Measurements from ENCODE around the gene BTNL8. TPM values are rescaled to one million over a fixed set of nuclear protein-coding genes. Genes with fewer than 3 reads are reported as not detected.

BTNL8 gene
- total RNA-seq, 3 donors from 2014 or later, result not detected

GRCh38 chr5:180908998-180909731 lies 10.2 kb downstream of the BTNL8 start:
- no peaks in the 10 kb centered on the region for H3K4me1 Mint-ChIP-seq (ENCODE audit: low read depth)
- H3K9me3 Mint-ChIP-seq, result no peaks in the 10 kb centered on the region
- DNase-seq, result no peak
- no peak overlapping the region for H3K4me3 Mint-ChIP-seq
- peaks cover 26% of the 10 kb centered on the region for H3K27me3 Mint-ChIP-seq (ENCODE audit: low read depth)
- no peak for ATAC-seq
- H3K36me3 Mint-ChIP-seq (ENCODE audit: insufficient read depth), result no peaks in the 10 kb centered on the region

- Mint-ChIP-seq H3K4me3 (no peak overlapping the region), H3K27me3 (ENCODE audit: low read depth) (peaks cover 26% of the 10 kb centered on the region)
- no peak for ATAC-seq
Observed at GRCh38 chr5:180909782-180910181, 10.8 kb downstream of the BTNL8 start.

GRCh38 chr5:180910182-180910581 lies 11.2 kb downstream of the BTNL8 start:
- peaks cover 26% of the 10 kb centered on the region for H3K27me3 Mint-ChIP-seq (ENCODE audit: low read depth)
- ATAC-seq, result no peak

More at GRCh38 chr5:180909782-180910181, 10.8 kb downstream of the BTNL8 start:
- no peak for DNase-seq
- Mint-ChIP-seq H3K4me1 (ENCODE audit: low read depth) (no peaks in the 10 kb centered on the region), H3K36me3 (ENCODE audit: insufficient read depth) (no peaks in the 10 kb centered on the region), H3K9me3 (no peaks in the 10 kb centered on the region)

GRCh38 chr5:180910735-180911134 lies 11.8 kb downstream of the BTNL8 start:
- ATAC-seq (no peak), DNase-seq (no peak)
- H3K4me3 Mint-ChIP-seq, result no peak overlapping the region
- H3K36me3 Mint-ChIP-seq (ENCODE audit: insufficient read depth), result no peaks in the 10 kb centered on the region
- H3K9me3 Mint-ChIP-seq, result no peaks in the 10 kb centered on the region
- no peaks in the 10 kb centered on the region for H3K4me1 Mint-ChIP-seq (ENCODE audit: low read depth)
- H3K27me3 Mint-ChIP-seq (ENCODE audit: low read depth), result peaks cover 25% of the 10 kb centered on the region

More at GRCh38 chr5:180910182-180910581, 11.2 kb downstream of the BTNL8 start:
- no peak for DNase-seq
- H3K9me3 Mint-ChIP-seq, result no peaks in the 10 kb centered on the region
- no peak overlapping the region for H3K4me3 Mint-ChIP-seq
- H3K4me1 Mint-ChIP-seq (ENCODE audit: low read depth), result no peaks in the 10 kb centered on the region
- no peaks in the 10 kb centered on the region for H3K36me3 Mint-ChIP-seq (ENCODE audit: insufficient read depth)

- ATAC-seq, result no peak
- Mint-ChIP-seq H3K27me3 (ENCODE audit: low read depth) (peaks cover 11% of the 10 kb centered on the region), H3K36me3 (ENCODE audit: insufficient read depth) (no peaks in the 10 kb centered on the region), H3K4me3 (no peak overlapping the region), H3K9me3 (no peaks in the 10 kb centered on the region), H3K4me1 (ENCODE audit: low read depth) (no peaks in the 10 kb centered on the region)
- DNase-seq, result no peak
Observed at GRCh38 chr5:180914646-180915045, 15.7 kb downstream of the BTNL8 start.

GRCh38 chr5:180915924-180916323 lies 17.0 kb downstream of the BTNL8 start:
- Mint-ChIP-seq H3K9me3 (no peaks in the 10 kb centered on the region), H3K4me1 (ENCODE audit: low read depth) (no peaks in the 10 kb centered on the region), H3K4me3 (no peak overlapping the region), H3K27me3 (ENCODE audit: low read depth) (peaks cover 10% of the 10 kb centered on the region), H3K36me3 (ENCODE audit: insufficient read depth) (no peaks in the 10 kb centered on the region)
- ATAC-seq (no peak), DNase-seq (no peak)

GRCh38 chr5:180918380-180918779 lies 19.4 kb downstream of the BTNL8 start:
- Mint-ChIP-seq H3K4me3 (no peak overlapping the region), H3K9me3 (peaks cover 15% of the 10 kb centered on the region), H3K36me3 (ENCODE audit: insufficient read depth) (peaks cover 4% of the 10 kb centered on the region), H3K4me1 (ENCODE audit: low read depth) (no peaks in the 10 kb centered on the region), H3K27me3 (ENCODE audit: low read depth) (peaks cover 15% of the 10 kb centered on the region)
- ATAC-seq, result no peak
- no peak for DNase-seq

GRCh38 chr5:180920710-180921109 lies 21.8 kb downstream of the BTNL8 start:
- Mint-ChIP-seq H3K9me3 (peaks cover 24% of the 10 kb centered on the region), H3K4me1 (ENCODE audit: low read depth) (no peaks in the 10 kb centered on the region), H3K36me3 (ENCODE audit: insufficient read depth) (peaks cover 4% of the 10 kb centered on the region), H3K4me3 (no peak overlapping the region), H3K27me3 (ENCODE audit: low read depth) (peaks cover 18% of the 10 kb centered on the region)
- ATAC-seq (no peak), DNase-seq (no peak)

- Mint-ChIP-seq H3K4me1 (ENCODE audit: low read depth) (no peaks in the 10 kb centered on the region), H3K27me3 (ENCODE audit: low read depth) (peaks cover 31% of the 10 kb centered on the region), H3K4me3 (no peak overlapping the region), H3K9me3 (peaks cover 24% of the 10 kb centered on the region), H3K36me3 (ENCODE audit: insufficient read depth) (peaks cover 4% of the 10 kb centered on the region)
- DNase-seq (no peak), ATAC-seq (no peak)
Observed at GRCh38 chr5:180922932-180923331, 24.0 kb downstream of the BTNL8 start.

- Mint-ChIP-seq H3K4me1 (ENCODE audit: low read depth) (no peaks in the 10 kb centered on the region), H3K27me3 (ENCODE audit: low read depth) (peaks cover 28% of the 10 kb centered on the region), H3K9me3 (peaks cover 12% of the 10 kb centered on the region), H3K4me3 (no peak overlapping the region), H3K36me3 (ENCODE audit: insufficient read depth) (peaks cover 2% of the 10 kb centered on the region)
- ATAC-seq (no peak), DNase-seq (no peak)
Observed at GRCh38 chr5:180932660-180933059, 33.7 kb downstream of the BTNL8 start.

GRCh38 chr5:180935203-180935602 lies 36.2 kb downstream of the BTNL8 start:
- ATAC-seq (no peak), DNase-seq (no peak)
- Mint-ChIP-seq H3K4me3 (no peak overlapping the region), H3K27me3 (ENCODE audit: low read depth) (peaks cover 25% of the 10 kb centered on the region), H3K4me1 (ENCODE audit: low read depth) (no peaks in the 10 kb centered on the region), H3K9me3 (peaks cover 24% of the 10 kb centered on the region), H3K36me3 (ENCODE audit: insufficient read depth) (peaks cover 4% of the 10 kb centered on the region)

GRCh38 chr5:180938294-180938693 lies 39.3 kb downstream of the BTNL8 start:
- Mint-ChIP-seq H3K4me3 (no peak overlapping the region), H3K4me1 (ENCODE audit: low read depth) (no peaks in the 10 kb centered on the region), H3K27me3 (ENCODE audit: low read depth) (peaks cover 29% of the 10 kb centered on the region), H3K36me3 (ENCODE audit: insufficient read depth) (peaks cover 4% of the 10 kb centered on the region), H3K9me3 (peaks cover 21% of the 10 kb centered on the region)
- no peak for DNase-seq
- no peak for ATAC-seq

GRCh38 chr5:180950291-180950949 lies 51.5 kb downstream of the BTNL8 start:
- Mint-ChIP-seq H3K36me3 (ENCODE audit: insufficient read depth) (no peaks in the 10 kb centered on the region), H3K27me3 (ENCODE audit: low read depth) (peaks cover 4% of the 10 kb centered on the region), H3K4me3 (no peak overlapping the region), H3K4me1 (ENCODE audit: low read depth) (no peaks in the 10 kb centered on the region), H3K9me3 (no peaks in the 10 kb centered on the region)
- DNase-seq, result no peak
- no peak for ATAC-seq

- DNase-seq, result no peak
- H3K36me3 Mint-ChIP-seq (ENCODE audit: insufficient read depth), result no peaks in the 10 kb centered on the region
- ATAC-seq, result no peak
- peaks cover 8% of the 10 kb centered on the region for H3K27me3 Mint-ChIP-seq (ENCODE audit: low read depth)
- no peak overlapping the region for H3K4me3 Mint-ChIP-seq
- peaks cover 11% of the 10 kb centered on the region for H3K4me1 Mint-ChIP-seq (ENCODE audit: low read depth)
- no peaks in the 10 kb centered on the region for H3K9me3 Mint-ChIP-seq
Observed at GRCh38 chr5:180959661-180960060, 60.7 kb downstream of the BTNL8 start.

- Mint-ChIP-seq H3K36me3 (ENCODE audit: insufficient read depth) (no peaks in the 10 kb centered on the region), H3K9me3 (no peaks in the 10 kb centered on the region), H3K4me1 (ENCODE audit: low read depth) (peaks cover 11% of the 10 kb centered on the region), H3K27me3 (ENCODE audit: low read depth) (peaks cover 9% of the 10 kb centered on the region), H3K4me3 (no peak overlapping the region)
- no peak for DNase-seq
- peak; percentile 43 to 61 for ATAC-seq
Observed at GRCh38 chr5:180960209-180960608, 61.2 kb downstream of the BTNL8 start.

All from activated T-cell treated with anti-CD3 and anti-CD28 coated beads, Interleukin-2, amount 50 U/mL, for 4 hours (primary cell).